GM12873 (cell line): ENCODE data around the gene AOPEP.

Experiments
- CTCF ChIP-seq: IDR thresholded peaks from 2 replicates; pipeline ENCODE4 v1.5.1; 2012; ENCODE audit warnings: low read depth, mild to moderate bottlenecking, moderate library complexity, low read length, control low read depth; ENCODE audit not compliant: insufficient read depth; ENCODE audit errors: missing control alignments

The AOPEP gene

GRCh38 chr9:94933511-94933828 lies 207.0 kb downstream of the AOPEP start:
- no peak for TF ChIP-seq CTCF

- no peak for TF ChIP-seq CTCF
Measured at GRCh38 chr9:94934816-94935328, 208.4 kb downstream of the AOPEP start.

GRCh38 chr9:94935396-94935795 lies 208.9 kb downstream of the AOPEP start:
- TF ChIP-seq CTCF = no peak

GRCh38 chr9:94936419-94936818 lies 209.9 kb downstream of the AOPEP start:
- TF ChIP-seq CTCF = no peak

- TF ChIP-seq CTCF = no peak
Measured at GRCh38 chr9:94937214-94937903, 210.9 kb downstream of the AOPEP start.

GRCh38 chr9:94938384-94938783 lies 211.9 kb downstream of the AOPEP start:
- no peak for TF ChIP-seq CTCF

GRCh38 chr9:94941211-94941875 lies 214.8 kb downstream of the AOPEP start:
- TF ChIP-seq CTCF = no peak
